HG02970 (cell line): ENCODE measurements around the gene TBC1D16.

Experiments
- ATAC-seq: cut with Tn5 transposase; IDR thresholded peaks from one replicate; pipeline ENCODE4 v1.9.1; 2021; ENCODE audit warnings: mild to moderate bottlenecking, moderate library complexity, moderate number of reproducible peaks; ENCODE audit not compliant: unreplicated experiment, low FRiP score

The TBC1D16 gene

GRCh38 chr17:80026359-80027042 lies 9.2 kb downstream of the TBC1D16 start:
- no peak for ATAC-seq

- no peak for ATAC-seq
Observed at GRCh38 chr17:80025796-80026195, 9.9 kb downstream of the TBC1D16 start.

- ATAC-seq, result no peak
Observed at GRCh38 chr17:80025140-80025539, 10.5 kb downstream of the TBC1D16 start.

GRCh38 chr17:80024206-80024972 lies 11.3 kb downstream of the TBC1D16 start:
- ATAC-seq, result no peak

GRCh38 chr17:80023481-80024205 lies 12.0 kb downstream of the TBC1D16 start:
- ATAC-seq, result no peak

GRCh38 chr17:80021600-80021999 lies 14.1 kb downstream of the TBC1D16 start:
- no peak for ATAC-seq

GRCh38 chr17:80018917-80019651 lies 16.6 kb downstream of the TBC1D16 start:
- ATAC-seq, result no peak

GRCh38 chr17:80017226-80018010 lies 18.3 kb downstream of the TBC1D16 start:
- no peak for ATAC-seq

GRCh38 chr17:80012765-80013741 lies 22.6 kb downstream of the TBC1D16 start:
- no peak for ATAC-seq

GRCh38 chr17:80011989-80012555 lies 23.6 kb downstream of the TBC1D16 start:
- no peak for ATAC-seq

GRCh38 chr17:80010283-80010858 lies 25.3 kb downstream of the TBC1D16 start:
- no peak for ATAC-seq

- no peak for ATAC-seq
Observed at GRCh38 chr17:80009391-80010282, 26.0 kb downstream of the TBC1D16 start.

- ATAC-seq, result no peak
Observed at GRCh38 chr17:80008848-80009247, 26.8 kb downstream of the TBC1D16 start.

- ATAC-seq, result no peak
Observed at GRCh38 chr17:80008383-80008840, 27.3 kb downstream of the TBC1D16 start.

GRCh38 chr17:80007939-80008338 lies 27.7 kb downstream of the TBC1D16 start:
- no peak for ATAC-seq

- ATAC-seq, result no peak
Observed at GRCh38 chr17:80006811-80007752, 28.6 kb downstream of the TBC1D16 start.
